SK-N-SH (cell line): ENCODE results near the gene MAMLD1.

Experiments
- EZH2phosphoT487 ChIP-seq: fragments of 200-600 bp; sonication (generic); IDR thresholded peaks from 2 replicates; pipeline ENCODE4 v1.6.1; 2017; ENCODE audit warnings: low read depth, mixed run types, mild to moderate bottlenecking, antibody characterized with exemption, moderate library complexity, borderline replicate concordance
- TEAD4 ChIP-seq: IDR thresholded peaks from 2 replicates; pipeline ENCODE4 v1.4.0; 2012; ENCODE audit warnings: mild to moderate bottlenecking, borderline replicate concordance; ENCODE audit not compliant: insufficient read depth

GRCh38 chrX:150514462-150514861, 151.3 kb downstream of the MAMLD1 start:
- TF ChIP-seq EZH2phosphoT487 (no peak), TEAD4 (no peak)
